Measurements from ENCODE around the gene SLU7. TPM values are rescaled to one million over a fixed set of nuclear protein-coding genes. Genes with fewer than 3 reads are reported as not detected.

SLU7 gene
- total and polyA plus RNA-seq, 2 donors (not counting 3 experiments of a cell fraction or from before 2014, with no cell fraction given) = 10.2 to 48.2 TPM

- FAIRE-seq (no peak), DNase-seq (ENCODE audit: low read depth, low spot score) (no peak)
- Histone ChIP-seq H2AFZ (ENCODE audit: low read depth, low read length) (no peak overlapping the region), H3K27ac (ENCODE audit: insufficient read depth, low read depth, low read length) (no peak overlapping the region), H3K4me3 (replicated peaks in 1 of 3; ENCODE audit: insufficient read depth in 1 of 3, low read depth in 1 of 3, low read length in 3 of 3) (no peak overlapping the region), H3K9me3 (replicated peaks; ENCODE audit: control insufficient read depth, insufficient read depth, low read length) (no peaks in the 10 kb centered on the region), H3K36me3 (ENCODE audit: control insufficient read depth in 2 of 2, extremely low read depth in 1 of 2, insufficient read depth in 2 of 2, low read length in 2 of 2) (no peaks in the 10 kb centered on the region), H3K79me2 (ENCODE audit: control insufficient read depth, insufficient read depth, low read length) (no peaks in the 10 kb centered on the region), H3K9me1 (replicated peaks; ENCODE audit: control insufficient read depth, extremely low read depth, insufficient read depth, low read length) (no peaks in the 10 kb centered on the region), H4K20me1 (replicated peaks; ENCODE audit: control insufficient read depth, extremely low read depth, insufficient read depth, low read length) (no peaks in the 10 kb centered on the region), H3K4me2 (ENCODE audit: insufficient read depth, low read length) (no peak overlapping the region), H3K4me1 (ENCODE audit: control insufficient read depth, extremely low read depth, insufficient read depth, low read length) (peaks cover 7% of the 10 kb centered on the region), H3K9ac (replicated peaks; ENCODE audit: extremely low read depth, insufficient read depth, low read length) (no peak overlapping the region), H3K27me3 (ENCODE audit: control insufficient read depth in 2 of 2, insufficient read depth in 2 of 2, low read length in 2 of 2) (peaks cover 29 to 34% of the 10 kb centered on the region in 2 experiments)
- dilution Hi-C loops (cut with MboI; ENCODE audit: extremely low pct_ligation_motif_present, low sequenced_read_pairs) (no loop called here), intact Hi-C loops (cut with micrococcal nuclease) (no loop called here)
- ChIA-PET CTCF (interaction anchor here (1.3 kb wide), 1 partner anchor 24 kb away, joined by 5 read pairs; no protein-coding TSS in a partner anchor), POLR2A (no interaction called here)
- BruUV-seq (replicated peaks) = no TSS peak
- TF ChIP-seq POLR2AphosphoS5 (IDR thresholded peaks at IDR 0.05; ENCODE audit: insufficient read depth, low read depth, low read length) (no peak), GATA2 (IDR thresholded peaks at IDR 0.05; ENCODE audit: insufficient read depth, insufficient read length, low read depth, low read length) (no peak), EZH2 (IDR thresholded peaks at IDR 0.05; ENCODE audit: borderline replicate concordance, low read depth, low read length, severe bottlenecking) (no peak), FOS (IDR thresholded peaks at IDR 0.05; ENCODE audit: borderline replicate concordance, insufficient read depth, low read length) (no peak), MYC (IDR thresholded peaks at IDR 0.05; ENCODE audit: low read depth, low read length) (no peak), POLR2A (IDR thresholded peaks at IDR 0.05; ENCODE audit: low read depth, low read length) (no peak), JUN (IDR thresholded peaks at IDR 0.05; ENCODE audit: borderline replicate concordance, insufficient read depth, insufficient read length, low read depth) (no peak)
- TF ChIP-seq, protein P1, sequence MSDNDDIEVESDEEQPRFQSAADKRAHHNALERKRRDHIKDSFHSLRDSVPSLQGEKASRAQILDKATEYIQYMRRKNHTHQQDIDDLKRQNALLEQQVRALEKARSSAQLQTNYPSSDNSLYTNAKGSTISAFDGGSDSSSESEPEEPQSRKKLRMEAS (IDR thresholded peaks at IDR 0.05; ENCODE audit: insufficient read depth, insufficient read length) = no peak
- TF ChIP-seq, protein P2, sequence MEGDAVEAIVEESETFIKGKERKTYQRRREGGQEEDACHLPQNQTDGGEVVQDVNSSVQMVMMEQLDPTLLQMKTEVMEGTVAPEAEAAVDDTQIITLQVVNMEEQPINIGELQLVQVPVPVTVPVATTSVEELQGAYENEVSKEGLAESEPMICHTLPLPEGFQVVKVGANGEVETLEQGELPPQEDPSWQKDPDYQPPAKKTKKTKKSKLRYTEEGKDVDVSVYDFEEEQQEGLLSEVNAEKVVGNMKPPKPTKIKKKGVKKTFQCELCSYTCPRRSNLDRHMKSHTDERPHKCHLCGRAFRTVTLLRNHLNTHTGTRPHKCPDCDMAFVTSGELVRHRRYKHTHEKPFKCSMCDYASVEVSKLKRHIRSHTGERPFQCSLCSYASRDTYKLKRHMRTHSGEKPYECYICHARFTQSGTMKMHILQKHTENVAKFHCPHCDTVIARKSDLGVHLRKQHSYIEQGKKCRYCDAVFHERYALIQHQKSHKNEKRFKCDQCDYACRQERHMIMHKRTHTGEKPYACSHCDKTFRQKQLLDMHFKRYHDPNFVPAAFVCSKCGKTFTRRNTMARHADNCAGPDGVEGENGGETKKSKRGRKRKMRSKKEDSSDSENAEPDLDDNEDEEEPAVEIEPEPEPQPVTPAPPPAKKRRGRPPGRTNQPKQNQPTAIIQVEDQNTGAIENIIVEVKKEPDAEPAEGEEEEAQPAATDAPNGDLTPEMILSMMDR (IDR thresholded peaks at IDR 0.05; ENCODE audit: extremely low read depth in 1 of 2, insufficient read depth in 1 of 2, low read depth in 1 of 2, low read length in 2 of 2) = no peak
These were observed 51.6 kb downstream of the SLU7 start for GRCh38 chr5:160367261-160367660.
